Immature natural killer cell (primary cell): ENCODE data around the gene RAB3C. TPM values are rescaled to one million over a fixed set of nuclear protein-coding genes. Genes with fewer than 3 reads are reported as not detected.

Experiments
- DNase-seq, 3 donors: peaks; one replicate each; pipeline ENCODE4 v3.0.0; 2022; ENCODE audit warnings: mixed read lengths in 1 of 3
- H3K27ac Mint-ChIP-seq, 6 donors: one replicate each; pipeline ENCODE4 v1.8.0; 2020; ENCODE audit warnings: mixed read lengths in 6 of 6, mild to moderate bottlenecking in 5 of 6, inconsistent platforms in 4 of 6, moderate library complexity in 3 of 6
- H3K27me3 Mint-ChIP-seq, 3 donors: one replicate each; pipeline ENCODE4 v1.8.0; 2020 to 2021; ENCODE audit warnings: low read depth in 3 of 3, mild to moderate bottlenecking in 3 of 3, mixed read lengths in 3 of 3, moderate library complexity in 3 of 3, inconsistent platforms in 1 of 3
- H3K36me3 Mint-ChIP-seq, 3 donors: one replicate each; pipeline ENCODE4 v1.8.0; 2020; ENCODE audit warnings: mixed read lengths in 3 of 3, inconsistent platforms in 2 of 3, mild to moderate bottlenecking in 2 of 3
- H3K4me1 Mint-ChIP-seq, 2 donors: one replicate each; pipeline ENCODE4 v1.8.0; 2020; ENCODE audit warnings: inconsistent platforms in 2 of 2, mild to moderate bottlenecking in 2 of 2, mixed read lengths in 2 of 2, moderate library complexity in 1 of 2
- H3K4me3 Mint-ChIP-seq, 5 donors: one replicate each; pipeline ENCODE4 v1.8.0; 2020; ENCODE audit warnings: mild to moderate bottlenecking in 5 of 5, mixed read lengths in 5 of 5, inconsistent platforms in 3 of 5, moderate library complexity in 3 of 5
- H3K9me3 Mint-ChIP-seq, 6 donors: one replicate each; pipeline ENCODE4 v1.8.0; 2020; ENCODE audit warnings: mild to moderate bottlenecking in 6 of 6, mixed read lengths in 6 of 6, inconsistent platforms in 4 of 6, moderate library complexity in 3 of 6
- polyA plus RNA-seq, 3 donors: library from polyadenylated mRNA; unstranded; fragments of 300-500 nt; fragmentation: Illumina TruSeq; gene quantifications; one replicate each; pipeline ENCODE4 v1.2.3, GENCODE V29; 2021

Gene RAB3C
- polyA plus RNA-seq, 3 donors from 2014 or later, result not detected

DNA sequence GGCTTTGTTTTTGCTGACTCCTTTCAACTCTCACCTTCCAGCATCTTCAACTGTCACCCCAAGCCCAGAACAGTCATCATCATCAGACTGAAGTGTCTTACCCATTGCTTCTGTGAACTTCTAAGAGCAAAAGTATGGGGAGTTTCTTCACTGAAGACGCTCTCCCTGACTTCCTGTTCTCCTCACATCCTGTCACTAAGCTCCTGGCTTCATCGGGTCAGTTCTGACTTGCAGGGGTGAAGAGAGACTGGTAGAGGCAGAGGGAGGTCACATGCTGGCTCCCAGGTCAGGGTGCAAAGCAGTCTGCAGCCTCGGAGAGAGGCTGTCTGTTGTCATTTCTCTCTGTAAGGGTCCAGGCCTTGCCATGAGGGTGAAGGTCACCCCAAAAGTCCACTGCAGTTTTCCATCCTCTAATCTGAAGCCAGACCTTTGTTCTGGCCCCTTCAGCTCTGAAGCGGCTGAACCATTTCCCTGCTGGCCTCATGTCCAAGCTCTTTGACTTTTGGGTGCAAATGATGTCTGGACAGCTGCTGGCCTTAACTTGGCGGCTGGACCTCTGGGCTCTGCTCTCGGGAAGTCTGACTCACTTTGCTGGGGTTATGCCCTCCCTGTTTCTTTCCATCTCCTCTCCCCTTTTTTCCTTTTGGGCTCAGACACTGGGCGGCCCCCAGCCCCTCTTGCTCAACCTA is 305.0 kb downstream of the RAB3C start:
- DNase-seq, result no peak
- peaks cover 8 to 12% of the 10 kb centered on the region in 2 donors for H3K4me1 Mint-ChIP-seq
- peaks cover 0 to 3% (median 2%) of the 10 kb centered on the region in 3 donors for H3K27me3 Mint-ChIP-seq
- peak overlapping the region in 3 of 6 donors; percentile 0 to 25 (median 1) for H3K27ac Mint-ChIP-seq
- H3K9me3 Mint-ChIP-seq, result no peaks in the 10 kb centered on the region
- H3K36me3 Mint-ChIP-seq, result no peaks in the 10 kb centered on the region
- H3K4me3 Mint-ChIP-seq, result no peak overlapping the region

DNA sequence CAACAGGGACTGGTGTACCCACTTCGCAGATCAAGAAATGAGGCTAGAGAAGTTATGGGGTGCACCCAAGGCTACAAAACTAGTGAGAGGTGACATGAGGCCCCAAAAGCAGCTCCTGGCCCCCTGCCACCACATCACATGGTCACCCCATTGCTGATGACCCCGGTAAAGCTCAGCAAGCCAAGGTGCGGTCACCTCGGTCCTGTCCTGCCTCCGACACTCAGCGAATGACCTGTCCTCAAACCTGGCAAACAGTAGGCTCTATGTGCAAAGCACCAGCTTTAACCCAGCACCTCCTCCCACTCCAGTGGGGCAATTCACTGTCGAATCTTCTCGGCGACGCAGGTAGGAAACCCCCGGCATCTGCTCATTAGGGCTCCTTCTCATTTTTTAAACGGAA is 307.4 kb downstream of the RAB3C start:
- Mint-ChIP-seq H3K4me1 (peaks cover 8 to 12% of the 10 kb centered on the region in 2 donors), H3K27me3 (peaks cover 0 to 2% (median 0%) of the 10 kb centered on the region in 3 donors), H3K9me3 (no peaks in the 10 kb centered on the region), H3K27ac (no peak overlapping the region), H3K4me3 (no peak overlapping the region), H3K36me3 (no peaks in the 10 kb centered on the region)
- no peak for DNase-seq

DNA sequence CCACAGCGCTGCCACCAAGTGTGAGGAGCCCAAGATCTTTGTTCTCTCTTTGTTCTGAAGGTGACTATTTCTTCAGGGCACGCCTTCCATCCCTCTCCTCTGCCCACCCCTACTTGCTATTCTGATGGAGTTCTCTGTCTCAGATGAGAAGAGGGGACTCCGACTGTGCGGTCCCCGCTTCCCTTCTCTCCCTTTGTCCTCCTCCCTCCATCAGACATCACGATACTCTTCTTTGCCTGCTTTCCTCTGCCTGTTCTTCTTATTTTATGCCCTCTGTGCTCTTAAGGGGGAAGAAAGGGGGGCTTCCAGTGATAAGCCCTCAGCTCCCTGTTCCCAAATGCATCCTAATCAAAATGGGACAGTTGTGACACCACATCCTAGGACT is 307.8 kb downstream of the RAB3C start:
- no peaks in the 10 kb centered on the region for H3K36me3 Mint-ChIP-seq
- DNase-seq, result no peak
- no peak overlapping the region for H3K4me3 Mint-ChIP-seq
- no peaks in the 10 kb centered on the region for H3K9me3 Mint-ChIP-seq
- H3K4me1 Mint-ChIP-seq, result peaks cover 8 to 12% of the 10 kb centered on the region in 2 donors
- peaks cover 0 to 2% (median 0%) of the 10 kb centered on the region in 3 donors for H3K27me3 Mint-ChIP-seq
- H3K27ac Mint-ChIP-seq, result no peak overlapping the region

DNA sequence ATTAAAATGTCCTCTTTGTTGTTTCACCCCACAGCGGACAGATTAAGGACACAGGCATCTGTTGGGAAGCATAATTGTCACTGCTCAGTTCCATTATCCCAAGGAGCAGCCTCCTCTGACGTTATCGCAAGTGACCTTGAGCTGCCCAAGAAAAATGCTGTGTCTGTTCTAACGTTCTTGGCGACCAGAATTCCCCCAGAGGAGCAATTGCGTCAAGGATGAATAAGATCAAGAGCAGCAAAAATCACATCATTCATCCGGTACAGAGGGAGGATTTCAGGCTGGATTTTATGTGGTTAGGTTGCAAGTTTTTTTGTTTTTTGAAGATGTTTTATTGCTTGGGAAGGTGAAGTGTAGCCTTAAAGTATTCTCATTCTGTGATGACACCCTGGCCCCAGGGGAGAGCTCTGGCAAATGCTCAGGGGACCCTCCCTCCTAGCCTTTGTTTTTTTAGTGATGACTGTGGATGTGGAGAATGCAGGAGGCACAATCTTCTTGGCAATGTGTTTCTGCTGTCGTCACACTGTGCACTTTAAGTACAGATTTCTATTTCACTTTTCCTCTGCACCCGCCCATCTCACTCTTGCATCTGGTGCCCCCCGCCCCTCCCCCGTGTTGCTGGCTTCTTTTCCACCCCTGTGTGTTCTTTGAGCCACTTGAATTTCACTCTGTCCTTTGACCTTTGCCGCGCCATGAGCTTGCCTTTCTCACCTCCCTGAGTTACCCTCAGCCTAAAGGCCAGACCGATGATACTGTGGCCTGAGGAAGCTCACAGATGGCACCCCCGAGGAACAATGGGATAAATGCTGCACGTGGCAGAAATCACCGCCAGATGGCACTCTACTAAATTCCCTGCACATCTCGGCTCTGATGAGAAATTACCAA is 308.5 kb downstream of the RAB3C start:
- DNase-seq, result peak; percentile 36 to 52 (median 38)
- no peak overlapping the region for H3K4me3 Mint-ChIP-seq

DNA sequence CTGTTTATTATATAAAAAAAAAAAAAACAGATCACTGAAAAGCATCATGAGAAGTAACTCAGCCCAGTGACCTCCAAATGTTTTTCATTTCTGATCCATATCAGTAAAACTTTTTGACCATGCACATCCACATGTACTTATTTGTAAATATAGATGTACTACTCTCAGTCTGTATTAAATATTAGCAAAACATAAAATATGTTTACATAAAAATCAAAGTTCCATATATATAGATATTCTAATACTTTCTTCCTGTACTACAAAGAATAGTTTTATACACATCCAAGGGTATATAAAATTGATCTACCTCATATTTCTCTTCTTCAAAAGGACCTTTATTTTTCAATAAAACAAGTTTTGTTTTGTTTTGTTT is 309.1 kb downstream of the RAB3C start:
- Mint-ChIP-seq H3K27ac (no peak overlapping the region), H3K4me3 (no peak overlapping the region), H3K36me3 (no peaks in the 10 kb centered on the region), H3K27me3 (peaks cover 0 to 2% (median 0%) of the 10 kb centered on the region in 3 donors), H3K9me3 (no peaks in the 10 kb centered on the region), H3K4me1 (peaks cover 3 to 5% of the 10 kb centered on the region in 2 donors)
- DNase-seq, result no peak

More for the DNA sequence above, 308.5 kb downstream of the RAB3C start:
- peaks cover 8 to 12% of the 10 kb centered on the region in 2 donors for H3K4me1 Mint-ChIP-seq
- H3K27ac Mint-ChIP-seq, result peak overlapping the region in 1 of 6 donors; percentile 49
- H3K27me3 Mint-ChIP-seq, result peaks cover 0 to 2% (median 0%) of the 10 kb centered on the region in 3 donors
- H3K36me3 Mint-ChIP-seq, result no peaks in the 10 kb centered on the region
- H3K9me3 Mint-ChIP-seq, result no peaks in the 10 kb centered on the region

DNA sequence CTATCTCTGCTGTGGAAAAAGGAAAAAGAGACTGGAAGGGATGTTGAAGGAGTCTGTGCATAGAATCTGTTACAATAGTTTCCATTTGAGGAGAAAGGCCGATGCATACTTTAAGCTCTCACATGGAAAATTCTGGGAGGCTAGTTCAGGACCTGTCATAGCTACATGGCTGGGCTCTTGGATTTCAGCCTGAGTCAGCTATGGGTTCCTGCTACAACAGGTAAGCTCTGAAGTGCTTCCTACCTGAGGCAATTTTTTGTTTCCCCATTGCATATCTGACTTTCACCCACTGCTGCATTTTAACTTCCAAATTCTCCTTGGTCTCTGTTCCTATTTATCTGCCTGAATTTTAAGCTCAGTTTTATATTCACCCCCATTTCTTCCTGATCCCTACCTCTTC is 310.7 kb downstream of the RAB3C start:
- Mint-ChIP-seq H3K9me3 (no peaks in the 10 kb centered on the region), H3K4me3 (no peak overlapping the region), H3K27ac (no peak overlapping the region), H3K4me1 (peaks cover 2 to 5% of the 10 kb centered on the region in 2 donors), H3K36me3 (no peaks in the 10 kb centered on the region), H3K27me3 (peaks cover 0 to 2% (median 0%) of the 10 kb centered on the region in 3 donors)
- no peak for DNase-seq

DNA sequence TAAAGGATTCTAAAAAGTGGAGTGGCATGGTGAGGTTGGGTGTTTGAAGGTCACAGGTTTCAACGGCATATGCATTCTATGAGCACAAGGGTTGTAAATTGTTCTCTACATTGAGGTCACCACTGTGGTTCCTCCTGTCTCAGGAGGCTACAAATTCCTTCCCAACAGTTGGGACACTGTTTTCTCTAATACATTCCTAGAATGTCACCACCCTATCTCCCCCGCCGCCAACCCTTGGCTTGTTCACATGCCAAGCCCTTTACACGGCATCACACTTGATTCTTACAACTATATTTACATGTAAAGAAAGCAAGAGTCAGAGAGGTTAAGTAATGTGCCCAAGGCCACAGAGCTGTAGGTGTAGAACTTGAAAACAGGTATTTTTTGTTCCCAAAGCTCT is 315.1 kb downstream of the RAB3C start:
- no peaks in the 10 kb centered on the region for H3K9me3 Mint-ChIP-seq
- no peak for DNase-seq
- H3K4me3 Mint-ChIP-seq, result no peak overlapping the region
- H3K36me3 Mint-ChIP-seq, result no peaks in the 10 kb centered on the region
- H3K4me1 Mint-ChIP-seq, result no peaks in the 10 kb centered on the region
- peaks cover 0 to 3% (median 2%) of the 10 kb centered on the region in 3 donors for H3K27me3 Mint-ChIP-seq
- H3K27ac Mint-ChIP-seq, result no peak overlapping the region

DNA sequence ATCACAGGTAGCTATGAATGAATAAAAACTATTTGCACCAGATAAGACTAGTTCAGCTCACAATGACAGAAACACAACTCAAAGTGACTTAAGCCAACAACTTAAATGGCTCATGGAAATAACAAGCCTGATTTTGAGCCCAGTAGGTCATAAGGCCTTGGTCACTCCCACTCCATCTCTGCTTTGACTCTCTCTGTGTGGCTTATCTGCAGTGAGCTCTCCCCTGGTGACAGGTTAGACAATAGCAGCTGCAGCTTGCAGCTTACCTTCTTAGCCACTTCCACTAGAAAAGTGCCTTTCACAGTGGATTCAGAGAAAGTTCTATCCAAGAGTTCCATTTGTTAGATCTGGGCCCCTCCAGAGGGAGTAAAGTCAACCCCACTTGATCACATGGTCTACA is 315.7 kb downstream of the RAB3C start:
- no peak for DNase-seq
- Mint-ChIP-seq H3K27me3 (peaks cover 0 to 3% (median 2%) of the 10 kb centered on the region in 3 donors), H3K4me3 (no peak overlapping the region), H3K9me3 (no peaks in the 10 kb centered on the region), H3K36me3 (no peaks in the 10 kb centered on the region), H3K4me1 (no peaks in the 10 kb centered on the region), H3K27ac (no peak overlapping the region)

DNA sequence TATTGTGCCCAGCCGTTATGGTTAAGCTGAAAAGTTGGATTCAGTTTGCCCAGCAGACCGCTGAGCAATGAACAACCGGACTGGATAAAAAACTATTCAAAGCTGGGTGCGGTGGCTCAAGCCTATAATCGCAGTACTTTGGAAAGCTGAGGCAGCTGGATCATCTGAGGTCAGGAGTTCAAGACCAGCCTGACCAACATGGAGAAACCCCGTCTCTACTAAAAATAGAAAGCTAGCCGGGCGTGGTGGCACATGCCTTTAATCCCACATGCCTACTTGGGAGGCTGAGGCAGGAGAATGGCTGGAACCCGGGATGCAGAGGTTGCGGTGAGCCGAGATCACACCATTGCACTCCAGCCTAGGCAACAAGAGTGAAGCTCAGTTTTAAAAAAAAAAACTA is 318.4 kb downstream of the RAB3C start:
- no peak for DNase-seq
- no peak overlapping the region for H3K27ac Mint-ChIP-seq
- peaks cover 0 to 4% (median 3%) of the 10 kb centered on the region in 3 donors for H3K27me3 Mint-ChIP-seq
- no peak overlapping the region for H3K4me3 Mint-ChIP-seq
- H3K4me1 Mint-ChIP-seq, result no peaks in the 10 kb centered on the region
- no peaks in the 10 kb centered on the region for H3K9me3 Mint-ChIP-seq
- no peaks in the 10 kb centered on the region for H3K36me3 Mint-ChIP-seq

DNA sequence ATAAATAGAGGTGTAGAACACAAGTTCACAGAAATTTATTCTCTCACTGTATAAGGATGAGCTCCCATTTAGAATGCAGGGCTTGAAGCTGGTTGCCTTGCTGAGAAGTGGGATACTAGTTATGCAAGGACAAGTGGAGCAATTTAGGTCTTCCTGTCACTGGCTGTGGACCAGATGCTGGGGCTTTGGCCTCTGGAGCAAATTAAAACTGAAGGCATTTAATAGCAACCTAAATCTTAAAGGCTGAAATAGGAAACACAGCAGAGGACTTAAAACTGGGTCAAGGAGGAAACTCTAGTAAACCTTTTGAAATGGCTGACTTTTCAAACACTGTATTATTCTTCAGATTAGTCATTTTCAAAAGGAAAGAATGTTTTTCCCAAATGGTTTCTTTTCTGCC is 319.4 kb downstream of the RAB3C start:
- DNase-seq, result no peak
- peaks cover 0 to 4% (median 3%) of the 10 kb centered on the region in 3 donors for H3K27me3 Mint-ChIP-seq
- H3K36me3 Mint-ChIP-seq, result no peaks in the 10 kb centered on the region
- no peak overlapping the region for H3K4me3 Mint-ChIP-seq
- no peaks in the 10 kb centered on the region for H3K9me3 Mint-ChIP-seq
- H3K27ac Mint-ChIP-seq, result no peak overlapping the region
- no peaks in the 10 kb centered on the region for H3K4me1 Mint-ChIP-seq

DNA sequence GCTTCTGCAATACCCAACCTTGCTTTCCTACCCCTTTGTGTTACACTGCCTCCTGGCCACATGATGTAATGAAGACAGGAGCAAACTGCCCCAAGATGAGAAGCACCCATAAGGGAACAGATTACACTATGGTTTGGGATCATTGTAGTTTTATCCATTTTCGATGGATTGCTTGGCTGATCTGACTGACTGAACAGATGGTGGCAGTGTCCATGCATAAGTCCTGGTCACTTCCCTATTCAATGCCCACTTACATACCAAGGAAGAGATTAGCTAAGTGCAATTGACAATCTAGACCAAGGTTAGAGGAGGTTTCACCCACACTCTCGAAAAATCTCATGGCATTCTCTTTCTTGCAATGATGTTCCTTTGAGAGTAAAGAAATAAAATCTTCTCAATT is 319.9 kb downstream of the RAB3C start:
- Mint-ChIP-seq H3K27ac (no peak overlapping the region), H3K4me3 (no peak overlapping the region), H3K4me1 (no peaks in the 10 kb centered on the region), H3K27me3 (peaks cover 0 to 4% (median 3%) of the 10 kb centered on the region in 3 donors), H3K36me3 (no peaks in the 10 kb centered on the region), H3K9me3 (no peaks in the 10 kb centered on the region)
- no peak for DNase-seq

DNA sequence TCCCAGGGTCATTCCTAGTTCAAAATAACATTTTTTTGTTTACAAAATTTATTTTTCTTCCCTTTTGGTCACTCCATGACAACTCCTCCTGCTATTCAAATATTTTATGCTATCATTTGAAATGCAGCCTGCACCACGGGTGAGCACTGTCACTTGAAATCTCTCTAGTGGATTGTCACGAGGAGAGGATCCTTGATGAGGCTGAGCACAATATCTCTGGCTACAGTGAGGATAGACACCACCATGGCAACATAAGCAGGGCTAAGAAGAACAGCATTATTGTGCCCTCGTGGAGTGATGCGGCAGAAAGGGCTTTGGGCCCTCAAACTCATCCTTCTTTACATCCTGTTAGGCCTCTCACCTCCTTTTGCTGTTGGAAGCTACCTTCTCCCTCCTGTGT is 321.9 kb downstream of the RAB3C start:
- Mint-ChIP-seq H3K4me3 (no peak overlapping the region), H3K9me3 (no peaks in the 10 kb centered on the region), H3K4me1 (no peaks in the 10 kb centered on the region), H3K27me3 (peaks cover 0 to 3% (median 1%) of the 10 kb centered on the region in 3 donors), H3K36me3 (no peaks in the 10 kb centered on the region), H3K27ac (no peak overlapping the region)
- DNase-seq, result no peak

DNA sequence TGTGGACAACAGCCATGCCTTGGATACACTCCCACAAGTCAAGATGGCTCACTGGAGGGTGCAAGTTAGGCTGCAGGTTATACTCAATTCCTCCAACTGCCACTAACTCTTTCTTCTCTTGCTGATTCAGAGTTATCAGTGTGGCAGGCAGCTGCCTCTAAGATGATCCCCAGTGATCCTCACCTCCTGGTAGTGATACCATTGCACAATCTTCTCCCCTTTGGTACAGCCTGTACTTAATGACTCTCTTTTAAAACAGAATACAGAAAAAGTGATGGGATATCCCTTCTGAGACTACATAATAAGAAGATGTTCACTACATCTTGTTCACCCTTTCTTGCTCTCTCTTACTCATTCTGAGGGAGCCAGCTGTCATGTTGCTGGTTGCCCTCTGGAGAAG is 323.1 kb downstream of the RAB3C start:
- DNase-seq, result no peak
- Mint-ChIP-seq H3K9me3 (no peaks in the 10 kb centered on the region), H3K27ac (no peak overlapping the region), H3K4me3 (no peak overlapping the region), H3K27me3 (peaks cover 0 to 1% (median 0%) of the 10 kb centered on the region in 3 donors), H3K36me3 (no peaks in the 10 kb centered on the region), H3K4me1 (no peaks in the 10 kb centered on the region)
